ENCODE measurements around the gene RRAS2.

RRAS2 gene

GRCh38 chr11:14339356-14339755 is 19.6 kb downstream of the RRAS2 start:
- Histone ChIP-seq H3K79me2 (ENCODE audit: insufficient read depth, low read length) (peaks cover 100% of the 10 kb centered on the region), H3K9me3 (ENCODE audit: insufficient read depth, low read length, severe bottlenecking) (peaks cover 3% of the 10 kb centered on the region), H3K9ac (ENCODE audit: low read depth, low read length) (no peak overlapping the region), H2AFZ (ENCODE audit: low read depth, low read length) (no peak overlapping the region), H3K27ac (ENCODE audit: low read length) (no peak overlapping the region), H3K4me3 (ENCODE audit: low read depth in 1 of 2, low read length in 2 of 2) (no peak overlapping the region), H3K4me2 (ENCODE audit: insufficient read depth, low read length) (no peak overlapping the region), H3K27me3 (ENCODE audit: insufficient read depth, low read length, poor library complexity) (no peaks in the 10 kb centered on the region), H4K20me1 (ENCODE audit: insufficient read depth, low read length) (peaks cover 36% of the 10 kb centered on the region), H3K36me3 (ENCODE audit: insufficient read depth, low read length) (no peaks in the 10 kb centered on the region; the same call in 1 of the 2 replicates), H3K4me1 (ENCODE audit: insufficient read depth, low read length) (peaks cover 41% of the 10 kb centered on the region)
- ATAC-seq (ENCODE audit: insufficient read depth, low read depth) (no peak), DNase-seq (no peak)
- no peak for TF ChIP-seq EZH2 (IDR thresholded peaks at IDR 0.05; ENCODE audit: borderline replicate concordance, low read depth, low read length, severe bottlenecking)
- TF ChIP-seq, protein P1, sequence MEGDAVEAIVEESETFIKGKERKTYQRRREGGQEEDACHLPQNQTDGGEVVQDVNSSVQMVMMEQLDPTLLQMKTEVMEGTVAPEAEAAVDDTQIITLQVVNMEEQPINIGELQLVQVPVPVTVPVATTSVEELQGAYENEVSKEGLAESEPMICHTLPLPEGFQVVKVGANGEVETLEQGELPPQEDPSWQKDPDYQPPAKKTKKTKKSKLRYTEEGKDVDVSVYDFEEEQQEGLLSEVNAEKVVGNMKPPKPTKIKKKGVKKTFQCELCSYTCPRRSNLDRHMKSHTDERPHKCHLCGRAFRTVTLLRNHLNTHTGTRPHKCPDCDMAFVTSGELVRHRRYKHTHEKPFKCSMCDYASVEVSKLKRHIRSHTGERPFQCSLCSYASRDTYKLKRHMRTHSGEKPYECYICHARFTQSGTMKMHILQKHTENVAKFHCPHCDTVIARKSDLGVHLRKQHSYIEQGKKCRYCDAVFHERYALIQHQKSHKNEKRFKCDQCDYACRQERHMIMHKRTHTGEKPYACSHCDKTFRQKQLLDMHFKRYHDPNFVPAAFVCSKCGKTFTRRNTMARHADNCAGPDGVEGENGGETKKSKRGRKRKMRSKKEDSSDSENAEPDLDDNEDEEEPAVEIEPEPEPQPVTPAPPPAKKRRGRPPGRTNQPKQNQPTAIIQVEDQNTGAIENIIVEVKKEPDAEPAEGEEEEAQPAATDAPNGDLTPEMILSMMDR (IDR thresholded peaks at IDR 0.05; ENCODE audit: borderline replicate concordance, extremely low read depth, low read length, poor library complexity, severe bottlenecking): no peak

DNA sequence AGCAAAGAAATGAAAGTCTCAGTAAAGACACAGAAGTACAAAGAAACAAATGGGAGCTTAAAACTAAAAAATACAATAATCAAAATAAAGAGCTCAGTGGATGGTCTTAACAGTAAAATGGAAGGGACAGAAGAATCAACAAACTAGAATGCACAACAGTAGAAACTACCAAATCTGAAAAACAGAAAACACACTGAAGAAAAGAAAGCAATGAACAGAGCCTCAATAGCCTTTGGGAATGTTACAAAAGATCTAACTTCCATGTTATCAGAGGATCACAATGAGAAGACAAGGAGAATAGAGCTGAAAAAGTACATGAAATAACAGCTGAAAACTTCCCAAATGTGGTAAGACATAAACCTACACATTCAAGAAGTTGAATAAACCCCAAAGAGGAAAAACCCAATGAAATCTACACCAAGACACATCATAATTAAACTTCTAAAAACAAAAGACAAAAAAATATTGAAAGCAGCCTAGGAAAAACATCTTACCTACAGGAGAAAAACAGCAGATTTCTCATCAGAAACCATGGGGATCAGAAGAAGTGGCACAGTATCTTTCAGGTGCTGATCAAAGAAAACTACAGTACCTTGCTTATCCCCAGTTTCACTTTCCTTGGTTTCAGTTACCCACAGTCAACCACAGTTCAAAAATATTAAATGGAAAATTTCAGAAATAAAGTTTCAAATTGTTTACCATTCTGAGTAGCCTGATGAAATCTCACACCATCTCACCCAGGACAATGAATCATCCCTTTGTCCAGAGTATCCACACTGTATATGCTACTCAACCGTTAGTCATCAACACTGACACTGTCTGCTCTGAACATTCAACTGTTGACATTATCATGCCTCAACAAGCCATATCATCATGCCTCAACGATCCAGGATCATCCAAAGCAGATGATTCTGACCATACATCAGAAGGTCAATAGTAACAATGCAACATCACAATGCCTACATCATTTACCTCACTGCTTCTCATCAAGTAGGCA is 22.2 kb downstream of the RRAS2 start:
- DNase-seq: no peak
- H3K4me1 ChIP-seq (ENCODE audit: insufficient read depth, low read length): peaks cover 22% of the 10 kb centered on the region

GRCh38 chr11:14335712-14336111 is 23.3 kb downstream of the RRAS2 start:
- H3K4me1 ChIP-seq (ENCODE audit: insufficient read depth, low read length): peaks cover 22% of the 10 kb centered on the region

More for the DNA sequence above, 22.2 kb downstream of the RRAS2 start:
- no peak overlapping the region for H3K4me3 ChIP-seq (ENCODE audit: low read depth in 1 of 2, low read length in 2 of 2)
- H3K9ac ChIP-seq (ENCODE audit: low read depth, low read length): no peak overlapping the region
- H3K27ac ChIP-seq (ENCODE audit: low read length): peak overlapping the region; percentile 38; the same call in 1 of the 2 replicates
- H4K20me1 ChIP-seq (ENCODE audit: insufficient read depth, low read length): peaks cover 35% of the 10 kb centered on the region
- no peaks in the 10 kb centered on the region for H3K27me3 ChIP-seq (ENCODE audit: insufficient read depth, low read length, poor library complexity)
- peak; percentile 70 for ATAC-seq (ENCODE audit: insufficient read depth, low read depth)
- no peaks in the 10 kb centered on the region; the same call in 1 of the 2 replicates for H3K36me3 ChIP-seq (ENCODE audit: insufficient read depth, low read length)
- no peak overlapping the region for H2AFZ ChIP-seq (ENCODE audit: low read depth, low read length)
- TF ChIP-seq, protein P1 (IDR thresholded peaks at IDR 0.05; ENCODE audit: borderline replicate concordance, extremely low read depth, low read length, poor library complexity, severe bottlenecking): no peak
- TF ChIP-seq EZH2 (IDR thresholded peaks at IDR 0.05; ENCODE audit: borderline replicate concordance, low read depth, low read length, severe bottlenecking): no peak
- peaks cover 3% of the 10 kb centered on the region for H3K9me3 ChIP-seq (ENCODE audit: insufficient read depth, low read length, severe bottlenecking)
- H3K4me2 ChIP-seq (ENCODE audit: insufficient read depth, low read length): no peak overlapping the region
- peaks cover 100% of the 10 kb centered on the region for H3K79me2 ChIP-seq (ENCODE audit: insufficient read depth, low read length)

GRCh38 chr11:14334893-14335292 is 24.1 kb downstream of the RRAS2 start:
- Histone ChIP-seq H4K20me1 (ENCODE audit: insufficient read depth, low read length) (peaks cover 32% of the 10 kb centered on the region), H3K27ac (ENCODE audit: low read length) (no peak overlapping the region), H3K79me2 (ENCODE audit: insufficient read depth, low read length) (peaks cover 100% of the 10 kb centered on the region), H3K9ac (ENCODE audit: low read depth, low read length) (no peak overlapping the region), H2AFZ (ENCODE audit: low read depth, low read length) (no peak overlapping the region), H3K4me1 (ENCODE audit: insufficient read depth, low read length) (peaks cover 22% of the 10 kb centered on the region), H3K4me3 (ENCODE audit: low read depth in 1 of 2, low read length in 2 of 2) (no peak overlapping the region), H3K4me2 (ENCODE audit: insufficient read depth, low read length) (no peak overlapping the region), H3K9me3 (ENCODE audit: insufficient read depth, low read length, severe bottlenecking) (peaks cover 3% of the 10 kb centered on the region), H3K27me3 (ENCODE audit: insufficient read depth, low read length, poor library complexity) (no peaks in the 10 kb centered on the region), H3K36me3 (ENCODE audit: insufficient read depth, low read length) (no peaks in the 10 kb centered on the region; the same call in 1 of the 2 replicates)
- DNase-seq (no peak), ATAC-seq (ENCODE audit: insufficient read depth, low read depth) (no peak)
- TF ChIP-seq, protein P1 (IDR thresholded peaks at IDR 0.05; ENCODE audit: borderline replicate concordance, extremely low read depth, low read length, poor library complexity, severe bottlenecking): no peak
- no peak for TF ChIP-seq EZH2 (IDR thresholded peaks at IDR 0.05; ENCODE audit: borderline replicate concordance, low read depth, low read length, severe bottlenecking)

More at GRCh38 chr11:14335712-14336111, 23.3 kb downstream of the RRAS2 start:
- no peak overlapping the region for H3K4me2 ChIP-seq (ENCODE audit: insufficient read depth, low read length)
- H4K20me1 ChIP-seq (ENCODE audit: insufficient read depth, low read length): peaks cover 36% of the 10 kb centered on the region
- peaks cover 3% of the 10 kb centered on the region for H3K9me3 ChIP-seq (ENCODE audit: insufficient read depth, low read length, severe bottlenecking)
- DNase-seq (no peak), ATAC-seq (ENCODE audit: insufficient read depth, low read depth) (no peak)
- H3K9ac ChIP-seq (ENCODE audit: low read depth, low read length): no peak overlapping the region
- no peaks in the 10 kb centered on the region for H3K27me3 ChIP-seq (ENCODE audit: insufficient read depth, low read length, poor library complexity)
- H3K4me3 ChIP-seq (ENCODE audit: low read depth in 1 of 2, low read length in 2 of 2): no peak overlapping the region
- H3K79me2 ChIP-seq (ENCODE audit: insufficient read depth, low read length): peaks cover 100% of the 10 kb centered on the region
- no peak for TF ChIP-seq EZH2 (IDR thresholded peaks at IDR 0.05; ENCODE audit: borderline replicate concordance, low read depth, low read length, severe bottlenecking)
- H3K27ac ChIP-seq (ENCODE audit: low read length): peak overlapping the region; percentile 41
- no peak overlapping the region for H2AFZ ChIP-seq (ENCODE audit: low read depth, low read length)
- no peaks in the 10 kb centered on the region; the same call in 1 of the 2 replicates for H3K36me3 ChIP-seq (ENCODE audit: insufficient read depth, low read length)

All from DND-41 (cell line).